ENCODE measurements around the gene PPARG.

- TF ChIP-seq POLR2A (IDR thresholded peaks at IDR 0.05) (no peak), CTCF (IDR thresholded peaks at IDR 0.05) (no peak)
These were observed 194.5 kb downstream of the PPARG start for GRCh38 chr3:12483410-12483809.
